SK-N-SH (cell line): ENCODE results near the gene USP28.

Source experiments
- RAD21 ChIP-seq: IDR thresholded peaks from 2 replicates; pipeline ENCODE4 v1.6.1; 2012; ENCODE audit warnings: mild to moderate bottlenecking, low read length
- SMC3 ChIP-seq: IDR thresholded peaks from 2 replicates; pipeline ENCODE4 v1.6.1; 2012; ENCODE audit warnings: low read depth, low read length, improper control_type of control experiment
- TF ChIP-seq, protein P1 (sequence below): IDR thresholded peaks from 2 replicates; pipeline ENCODE4 v1.4.0; 2012; ENCODE audit warnings: low read depth
- TF ChIP-seq, protein P2 (sequence below): fragments of 200-600 bp; sonication (generic); IDR thresholded peaks from 2 replicates; pipeline ENCODE4 v1.6.1; 2017; ENCODE audit warnings: antibody characterized with exemption, mild to moderate bottlenecking, moderate library complexity

DNA sequence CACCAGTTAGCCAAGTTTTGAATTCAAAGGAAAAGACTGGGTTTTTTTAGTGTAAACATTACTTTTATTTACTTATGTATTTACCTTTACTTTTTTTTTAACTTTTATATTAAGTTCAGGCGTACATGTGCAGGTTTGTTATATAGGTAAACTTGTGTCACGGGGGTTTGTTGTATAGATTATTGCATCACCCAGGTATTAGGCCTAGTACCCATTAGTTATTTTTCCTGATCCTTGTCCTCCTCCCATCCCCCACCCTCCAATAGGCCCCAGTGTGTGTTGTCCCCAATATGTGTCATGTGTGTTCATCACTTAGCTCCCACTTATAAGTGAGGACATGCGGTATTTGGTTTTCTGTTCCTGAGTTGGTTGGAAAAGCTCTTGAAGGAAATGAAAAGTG, 122.4 kb downstream of the USP28 start:
- TF ChIP-seq, protein P1, sequence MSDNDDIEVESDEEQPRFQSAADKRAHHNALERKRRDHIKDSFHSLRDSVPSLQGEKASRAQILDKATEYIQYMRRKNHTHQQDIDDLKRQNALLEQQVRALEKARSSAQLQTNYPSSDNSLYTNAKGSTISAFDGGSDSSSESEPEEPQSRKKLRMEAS: no peak
- no peak for TF ChIP-seq RAD21
- no peak for TF ChIP-seq SMC3
- TF ChIP-seq, protein P2, sequence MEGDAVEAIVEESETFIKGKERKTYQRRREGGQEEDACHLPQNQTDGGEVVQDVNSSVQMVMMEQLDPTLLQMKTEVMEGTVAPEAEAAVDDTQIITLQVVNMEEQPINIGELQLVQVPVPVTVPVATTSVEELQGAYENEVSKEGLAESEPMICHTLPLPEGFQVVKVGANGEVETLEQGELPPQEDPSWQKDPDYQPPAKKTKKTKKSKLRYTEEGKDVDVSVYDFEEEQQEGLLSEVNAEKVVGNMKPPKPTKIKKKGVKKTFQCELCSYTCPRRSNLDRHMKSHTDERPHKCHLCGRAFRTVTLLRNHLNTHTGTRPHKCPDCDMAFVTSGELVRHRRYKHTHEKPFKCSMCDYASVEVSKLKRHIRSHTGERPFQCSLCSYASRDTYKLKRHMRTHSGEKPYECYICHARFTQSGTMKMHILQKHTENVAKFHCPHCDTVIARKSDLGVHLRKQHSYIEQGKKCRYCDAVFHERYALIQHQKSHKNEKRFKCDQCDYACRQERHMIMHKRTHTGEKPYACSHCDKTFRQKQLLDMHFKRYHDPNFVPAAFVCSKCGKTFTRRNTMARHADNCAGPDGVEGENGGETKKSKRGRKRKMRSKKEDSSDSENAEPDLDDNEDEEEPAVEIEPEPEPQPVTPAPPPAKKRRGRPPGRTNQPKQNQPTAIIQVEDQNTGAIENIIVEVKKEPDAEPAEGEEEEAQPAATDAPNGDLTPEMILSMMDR: no peak
